Calu3 (cell line): ENCODE measurements around the gene TRIO. TPM values are rescaled to one million over a fixed set of nuclear protein-coding genes. Genes with fewer than 3 reads are reported as not detected.

Source experiments
- BruUV-seq: library from RNA; stranded (reverse); fragments of 400-500 nt; replicated peaks from 2 replicates; lab custom pipeline; 2021; lab: Mats Ljungman, UMichigan
- CTCF ChIA-PET: fragments of 300-600 bp; sonication (Branson Sonifier 250); formaldehyde crosslinking; loops from one replicate; lab custom pipeline; 2022; ENCODE audit warnings: antibody characterized with exemption; lab: Charles Lee
- DNase-seq: peaks from one replicate; pipeline ENCODE4 v3.0.0; 2022
- H3K27ac Mint-ChIP-seq: one replicate; pipeline ENCODE4 v1.8.0; 2022; ENCODE audit warnings: mixed read lengths; ENCODE audit not compliant: unreplicated experiment
- H3K27me3 Mint-ChIP-seq: one replicate; pipeline ENCODE4 v1.8.0; 2022; ENCODE audit warnings: mixed read lengths; ENCODE audit not compliant: unreplicated experiment
- H3K36me3 Mint-ChIP-seq: one replicate; pipeline ENCODE4 v1.8.0; 2022; ENCODE audit warnings: mild to moderate bottlenecking, moderate library complexity, mixed read lengths; ENCODE audit not compliant: insufficient read depth, unreplicated experiment
- H3K4me1 Mint-ChIP-seq: one replicate; pipeline ENCODE4 v1.8.0; 2022; ENCODE audit warnings: mild to moderate bottlenecking, low read depth, mixed read lengths; ENCODE audit not compliant: unreplicated experiment
- H3K4me3 Mint-ChIP-seq: one replicate; pipeline ENCODE4 v1.8.0; 2022; ENCODE audit warnings: mild to moderate bottlenecking, low read depth, moderate library complexity, mixed read lengths; ENCODE audit not compliant: unreplicated experiment
- H3K9me3 Mint-ChIP-seq: one replicate; pipeline ENCODE4 v1.8.0; 2022; ENCODE audit warnings: low read depth, mixed read lengths; ENCODE audit not compliant: unreplicated experiment
- CTCF ChIP-seq: fragments of 200-600 bp; IDR thresholded peaks from one replicate; pipeline ENCODE4 v1.8.0; 2022; ENCODE audit warnings: antibody characterized with exemption; ENCODE audit not compliant: unreplicated experiment
- intact Hi-C: fragments of 100-400 bp; cut with micrococcal nuclease; formaldehyde crosslinking; loops from one replicate; pipeline ENCODE4 v1.10.0; 2022; ENCODE audit not compliant: unreplicated experiment
- total RNA-seq: library from RNA; stranded (reverse); gene quantifications from 2 replicates; pipeline ENCODE4 v1.2.3, GENCODE V29; 2022

Gene TRIO
- total RNA-seq, 1 experiment from 2014 or later, result 183 TPM

GRCh38 chr5:14364576-14365472 is 221.7 kb downstream of the TRIO start:
- Mint-ChIP-seq H3K27ac (no peak overlapping the region), H3K27me3 (no peaks in the 10 kb centered on the region), H3K4me1 (no peaks in the 10 kb centered on the region), H3K9me3 (no peaks in the 10 kb centered on the region), H3K4me3 (no peak overlapping the region), H3K36me3 (peaks cover 52% of the 10 kb centered on the region)
- CTCF ChIA-PET, result no interaction called here
- peak; percentile 16 for DNase-seq
- intact Hi-C loops, result loop anchor here (5.0 kb wide), 1 partner anchor 388 kb away; no protein-coding TSS in a partner anchor
- peak; percentile 53 for TF ChIP-seq CTCF
- BruUV-seq, result no TSS peak

- H3K36me3 Mint-ChIP-seq, result peaks cover 53% of the 10 kb centered on the region
- intact Hi-C loops, result no loop called here
- no peak overlapping the region for H3K4me3 Mint-ChIP-seq
- no peaks in the 10 kb centered on the region for H3K27me3 Mint-ChIP-seq
- H3K27ac Mint-ChIP-seq, result peak overlapping the region; percentile 53
- no peak for TF ChIP-seq CTCF
- BruUV-seq, result no TSS peak
- no peak for DNase-seq
- CTCF ChIA-PET, result no interaction called here
- no peaks in the 10 kb centered on the region for H3K9me3 Mint-ChIP-seq
- no peaks in the 10 kb centered on the region for H3K4me1 Mint-ChIP-seq
Observed at GRCh38 chr5:14365831-14366430, 222.8 kb downstream of the TRIO start.

GRCh38 chr5:14366763-14367162 is 223.6 kb downstream of the TRIO start:
- intact Hi-C loops, result no loop called here
- Mint-ChIP-seq H3K27me3 (no peaks in the 10 kb centered on the region), H3K36me3 (peaks cover 57% of the 10 kb centered on the region), H3K9me3 (no peaks in the 10 kb centered on the region), H3K27ac (no peak overlapping the region), H3K4me3 (no peak overlapping the region), H3K4me1 (no peaks in the 10 kb centered on the region)
- TF ChIP-seq CTCF, result no peak
- DNase-seq, result no peak
- no TSS peak for BruUV-seq
- CTCF ChIA-PET, result no interaction called here

- no peak for TF ChIP-seq CTCF
- intact Hi-C loops, result no loop called here
- Mint-ChIP-seq H3K27ac (no peak overlapping the region), H3K9me3 (no peaks in the 10 kb centered on the region), H3K4me1 (no peaks in the 10 kb centered on the region), H3K36me3 (peaks cover 62% of the 10 kb centered on the region), H3K4me3 (no peak overlapping the region), H3K27me3 (no peaks in the 10 kb centered on the region)
- no TSS peak for BruUV-seq
- no peak for DNase-seq
- CTCF ChIA-PET, result no interaction called here
Observed at GRCh38 chr5:14367364-14367763, 224.2 kb downstream of the TRIO start.
